Stimulated activated CD8-positive, alpha-beta memory T cell treated with anti-CD3 and anti-CD28 coated beads, Interleukin-15, amount 100 ng/mL, for 48 hours (primary cell): ENCODE results near the gene FBLN5.

Experiments
- DNase-seq, 2 donors: peaks; one replicate each; pipeline ENCODE4 v3.0.0-alpha.2; 2020; ENCODE audit warnings: low read depth in 2 of 2

The FBLN5 gene

GRCh38 chr14:91947475-91948184 is at the start of gene FBLN5:
FBLN5 (minus strand) TSS chr14:91947694; CDS start chr14:91947229, 465 bp downstream.
- DNase-seq: peak; percentile 4 to 30

GRCh38 chr14:91996948-91997371 is 49.5 kb upstream of the FBLN5 start:
- DNase-seq: no peak

- DNase-seq: no peak
Measured at GRCh38 chr14:91987192-91987591, 39.7 kb upstream of the FBLN5 start.

- DNase-seq: no peak
Measured at GRCh38 chr14:91985521-91986255, 38.2 kb upstream of the FBLN5 start.

GRCh38 chr14:91985008-91985407 is 37.5 kb upstream of the FBLN5 start:
- DNase-seq: no peak

- DNase-seq: no peak
Measured at GRCh38 chr14:91983588-91983987, 36.1 kb upstream of the FBLN5 start.

- DNase-seq: no peak
Measured at GRCh38 chr14:91980157-91980556, 32.7 kb upstream of the FBLN5 start.

- DNase-seq: no peak
Measured at GRCh38 chr14:91977884-91978283, 30.4 kb upstream of the FBLN5 start.

- DNase-seq: no peak
Measured at GRCh38 chr14:91975763-91976162, 28.3 kb upstream of the FBLN5 start.

GRCh38 chr14:91971188-91971778 is 23.8 kb upstream of the FBLN5 start:
- DNase-seq: no peak

- DNase-seq: peak in 1 of 2 donors; percentile 29
Measured at GRCh38 chr14:91968280-91968679, 20.8 kb upstream of the FBLN5 start.

- no peak for DNase-seq
Measured at GRCh38 chr14:91964724-91965123, 17.2 kb upstream of the FBLN5 start.

GRCh38 chr14:91964011-91964410 is 16.5 kb upstream of the FBLN5 start:
- DNase-seq: no peak

- DNase-seq: no peak
Measured at GRCh38 chr14:91963465-91963864, 16.0 kb upstream of the FBLN5 start.

- no peak for DNase-seq
Measured at GRCh38 chr14:91961297-91962220, 14.1 kb upstream of the FBLN5 start.

- no peak for DNase-seq
Measured at GRCh38 chr14:91957876-91958313, 10.4 kb upstream of the FBLN5 start.

GRCh38 chr14:91956616-91957015 is 9.1 kb upstream of the FBLN5 start:
- DNase-seq: no peak

GRCh38 chr14:91955168-91955567 is 7.7 kb upstream of the FBLN5 start:
- DNase-seq: no peak

GRCh38 chr14:91953170-91953985 is 5.9 kb upstream of the FBLN5 start:
- no peak for DNase-seq

- DNase-seq: no peak
Measured at GRCh38 chr14:91946622-91947474, 646 bp downstream of the FBLN5 start.
